Stimulated activated CD8-positive, alpha-beta memory T cell treated with anti-CD3 and anti-CD28 coated beads, Interleukin-4, amount 100 ng/mL, for 48 hours (primary cell): ENCODE results near the gene PSMD12.
"Not testable (repeated sequence)": the region's sequence is repeated elsewhere in the genome, so short reads cannot be mapped to it uniquely, and the experiment has no call there.

Source experiments
- DNase-seq: peaks from one replicate; pipeline ENCODE4 v3.0.0-alpha.2; 2020

PSMD12 gene

DNA sequence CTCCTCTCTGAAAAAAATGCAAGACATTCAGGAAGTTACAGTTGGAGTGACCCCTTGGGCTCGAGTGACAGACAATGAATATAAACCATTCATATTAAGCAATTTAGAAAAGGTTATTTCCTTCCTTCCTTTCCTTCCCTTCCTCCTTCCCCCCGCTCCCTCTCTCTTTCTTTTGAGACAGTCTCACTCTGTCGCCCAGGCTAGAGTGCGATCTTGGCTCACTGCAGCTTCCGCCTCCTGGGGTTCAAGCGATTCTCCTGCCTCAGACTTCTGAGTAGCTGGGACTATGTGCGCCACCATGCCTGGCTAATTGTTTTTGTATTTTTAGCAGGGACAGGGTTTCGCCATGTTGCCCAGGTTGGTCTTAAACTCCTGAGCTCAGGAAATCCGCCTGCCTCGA lies 13.2 kb downstream of the PSMD12 start:
- DNase-seq, result no peak

DNA sequence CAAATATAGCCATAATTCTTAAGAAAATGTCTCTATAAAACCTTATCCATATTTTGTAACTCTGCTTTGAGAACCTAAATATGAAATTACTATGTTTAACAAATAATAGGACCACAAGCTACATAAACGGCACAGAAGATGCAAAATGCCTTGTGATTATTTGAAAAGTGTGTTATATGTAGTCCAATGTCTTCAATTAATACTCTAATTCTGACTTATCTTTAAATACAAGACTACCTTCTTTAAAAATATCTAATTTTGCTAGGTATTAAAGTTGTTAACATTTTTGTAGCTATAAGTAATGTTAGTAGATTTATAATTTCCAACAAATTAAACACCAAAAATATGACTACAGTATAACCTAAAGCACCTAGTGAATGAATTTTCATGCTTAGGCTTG lies 17.0 kb downstream of the PSMD12 start:
- no peak for DNase-seq

DNA sequence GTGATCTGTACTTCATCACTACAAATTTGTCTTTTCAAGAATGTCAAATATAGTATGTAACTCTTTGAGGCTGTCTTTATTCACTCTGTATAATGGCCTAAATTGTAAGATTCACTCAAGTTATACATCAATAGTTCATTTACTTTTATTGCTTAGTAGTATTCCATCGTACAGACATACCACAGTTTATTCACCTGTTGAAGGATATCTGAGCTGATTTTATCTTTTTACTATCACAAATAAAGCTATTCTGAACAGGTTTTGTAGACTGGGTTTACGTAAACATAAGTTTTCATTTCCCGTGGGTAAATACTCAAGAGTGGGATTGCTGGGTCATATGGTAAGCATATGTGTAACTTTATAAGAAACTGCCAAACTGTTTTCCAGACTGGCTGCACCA lies 18.6 kb downstream of the PSMD12 start:
- DNase-seq, result no peak

DNA sequence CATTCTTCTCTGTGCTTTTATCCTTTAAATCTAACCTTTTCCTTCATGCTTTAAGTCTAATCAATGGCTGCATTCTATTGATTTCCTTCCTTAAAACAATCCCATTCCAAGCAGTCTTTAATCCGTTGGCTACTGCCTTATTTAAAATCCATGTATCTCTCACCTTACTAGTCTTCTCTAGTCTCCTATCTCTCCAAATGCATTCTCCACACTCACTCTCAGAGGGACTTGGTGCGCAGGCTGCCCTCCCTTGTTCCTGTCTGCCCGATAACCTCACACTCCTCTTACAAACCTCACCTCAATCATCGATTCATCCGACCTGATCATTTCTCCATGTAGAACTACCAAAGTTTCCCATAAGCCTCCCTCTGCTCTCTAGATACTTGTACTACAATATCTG lies 23.1 kb downstream of the PSMD12 start:
- no peak for DNase-seq

DNA sequence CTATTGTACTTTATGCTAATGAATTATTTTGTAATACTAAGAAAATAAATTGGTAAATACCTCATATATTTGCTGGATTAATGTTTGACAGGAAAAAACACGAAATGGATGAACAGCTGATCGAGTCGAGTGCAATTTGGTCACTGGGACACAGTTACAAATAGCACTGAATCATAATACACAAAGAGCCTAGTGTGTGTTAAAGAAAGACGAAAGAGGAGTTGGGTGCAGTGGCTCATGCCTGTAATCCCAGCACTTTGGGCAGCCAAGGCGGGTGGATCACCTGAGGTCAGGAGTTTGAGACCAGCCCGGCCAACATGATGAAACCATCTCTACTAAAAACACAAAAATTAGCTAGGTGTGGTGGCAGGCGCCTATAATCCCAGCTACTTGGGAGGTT lies 28.0 kb downstream of the PSMD12 start:
- DNase-seq, result not testable (repeated sequence)

DNA sequence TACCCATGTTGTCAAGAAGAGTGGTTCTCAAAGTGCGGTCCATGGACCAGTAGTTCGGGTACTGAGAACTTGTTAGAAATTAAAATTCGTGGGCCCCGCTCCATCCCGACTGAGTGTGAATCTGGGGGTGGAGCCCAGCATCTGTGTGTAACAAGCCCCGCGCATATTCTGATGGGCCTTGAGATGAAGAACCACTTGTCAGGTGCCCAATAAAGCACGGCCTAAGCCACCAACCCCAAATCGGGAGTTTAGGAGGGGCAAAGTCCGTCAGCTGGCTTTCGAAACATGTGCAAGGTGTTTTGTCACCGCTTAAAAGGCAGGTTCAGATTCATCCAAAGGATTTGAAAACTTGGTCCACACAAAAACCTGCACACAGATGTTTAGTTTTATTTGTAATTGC lies 29.5 kb downstream of the PSMD12 start:
- no peak for DNase-seq

DNA sequence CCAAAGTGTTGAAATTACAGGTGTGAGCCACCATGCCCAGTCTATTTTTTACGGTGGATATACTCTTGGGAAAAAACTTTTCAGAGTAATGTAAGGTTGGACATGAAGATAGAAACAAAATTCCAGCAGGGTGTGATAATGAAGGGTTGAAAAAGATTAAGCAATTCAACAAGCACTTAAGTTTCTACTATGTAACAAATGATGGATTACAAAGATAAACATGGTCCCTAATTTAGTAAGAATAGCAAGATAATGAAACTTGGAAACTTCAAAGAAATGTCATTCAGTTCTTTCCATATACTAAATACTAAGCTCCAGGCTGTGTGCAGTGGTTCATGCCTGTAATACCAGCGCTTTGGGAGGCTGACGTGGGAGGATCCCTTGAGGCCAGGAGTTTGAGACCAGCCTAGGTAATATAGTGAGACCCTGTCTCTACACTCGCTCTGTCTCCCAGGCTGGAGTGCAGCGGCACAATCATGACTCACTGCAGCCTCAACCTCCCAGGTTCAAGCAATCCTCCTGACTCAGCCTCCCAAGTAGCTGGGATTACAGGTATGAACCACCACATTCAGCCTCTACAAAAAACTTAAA lies 31.0 kb downstream of the PSMD12 start:
- DNase-seq, result no peak

DNA sequence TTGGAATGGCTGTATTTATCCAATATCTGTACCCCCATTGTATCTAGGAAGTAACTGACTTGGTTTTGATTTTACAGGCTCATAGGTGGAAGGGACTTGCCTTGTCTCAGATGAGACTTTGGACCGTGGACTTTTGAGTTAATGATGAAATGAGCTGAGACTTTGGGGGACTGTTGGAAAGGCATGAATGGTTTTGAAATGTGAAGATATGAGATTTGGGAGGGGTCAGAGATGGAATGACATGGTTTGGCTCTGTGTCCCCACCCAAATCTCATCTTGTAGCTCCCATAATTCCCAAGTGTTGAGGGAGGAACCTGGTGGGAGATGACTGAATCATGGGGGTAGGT lies 34.2 kb downstream of the PSMD12 start:
- DNase-seq, result not testable (repeated sequence)

DNA sequence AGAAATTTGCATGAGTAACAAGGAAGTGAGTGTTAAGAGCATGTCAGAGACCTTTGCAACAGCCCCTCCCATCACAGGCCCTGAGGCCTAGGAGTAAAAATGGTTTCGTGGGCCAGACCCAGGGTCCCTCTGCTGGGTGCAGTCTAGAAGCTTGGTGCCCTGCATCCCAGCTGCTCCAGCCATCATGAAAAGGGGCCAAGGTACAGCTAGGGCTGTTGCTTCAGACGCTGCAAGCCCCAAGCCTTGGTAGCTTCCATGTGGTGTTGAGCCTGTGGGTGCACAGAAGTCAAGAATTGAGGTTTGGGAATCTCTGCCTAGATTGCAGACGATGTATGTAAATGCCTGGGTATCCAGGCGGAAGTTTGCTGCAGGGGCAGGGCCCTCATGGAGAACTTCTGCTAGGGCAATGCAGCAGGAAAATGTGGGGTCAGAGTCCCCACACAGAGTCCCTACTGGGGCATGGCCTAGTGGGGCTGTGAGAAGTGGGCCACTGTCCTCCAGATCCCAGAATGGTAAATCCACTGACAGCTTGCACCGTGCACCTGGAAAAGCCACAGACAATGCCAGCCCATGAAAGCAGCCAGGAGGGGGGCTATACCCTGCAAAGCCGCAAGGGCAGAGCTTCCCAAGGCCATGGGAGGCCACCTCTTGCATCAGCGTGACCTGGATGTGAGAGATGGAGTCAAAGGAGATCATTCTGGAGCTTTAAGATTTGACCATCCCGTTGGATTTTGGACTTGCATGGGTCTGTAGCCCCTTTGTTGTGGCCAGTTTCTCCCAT lies 34.8 kb downstream of the PSMD12 start:
- not testable (repeated sequence) for DNase-seq

DNA sequence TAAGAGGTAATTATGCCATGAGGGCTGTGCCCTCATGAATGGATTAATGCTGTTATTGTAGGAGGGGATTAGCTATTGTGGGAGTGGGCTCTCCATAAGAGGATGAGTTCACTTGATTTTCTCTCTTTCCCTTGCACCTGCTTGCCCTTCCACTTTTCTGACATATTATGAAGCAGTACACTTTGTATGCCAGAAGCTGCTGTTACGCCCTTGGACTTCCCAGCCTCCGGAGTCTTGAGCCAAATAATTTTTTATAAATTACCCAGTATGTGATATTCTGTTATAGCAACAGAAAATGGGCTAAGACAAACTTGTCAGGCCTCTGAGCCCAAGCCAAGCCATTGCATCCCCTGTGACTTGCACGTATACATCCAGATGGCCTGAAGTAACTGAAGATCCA lies 38.4 kb downstream of the PSMD12 start:
- no peak for DNase-seq

DNA sequence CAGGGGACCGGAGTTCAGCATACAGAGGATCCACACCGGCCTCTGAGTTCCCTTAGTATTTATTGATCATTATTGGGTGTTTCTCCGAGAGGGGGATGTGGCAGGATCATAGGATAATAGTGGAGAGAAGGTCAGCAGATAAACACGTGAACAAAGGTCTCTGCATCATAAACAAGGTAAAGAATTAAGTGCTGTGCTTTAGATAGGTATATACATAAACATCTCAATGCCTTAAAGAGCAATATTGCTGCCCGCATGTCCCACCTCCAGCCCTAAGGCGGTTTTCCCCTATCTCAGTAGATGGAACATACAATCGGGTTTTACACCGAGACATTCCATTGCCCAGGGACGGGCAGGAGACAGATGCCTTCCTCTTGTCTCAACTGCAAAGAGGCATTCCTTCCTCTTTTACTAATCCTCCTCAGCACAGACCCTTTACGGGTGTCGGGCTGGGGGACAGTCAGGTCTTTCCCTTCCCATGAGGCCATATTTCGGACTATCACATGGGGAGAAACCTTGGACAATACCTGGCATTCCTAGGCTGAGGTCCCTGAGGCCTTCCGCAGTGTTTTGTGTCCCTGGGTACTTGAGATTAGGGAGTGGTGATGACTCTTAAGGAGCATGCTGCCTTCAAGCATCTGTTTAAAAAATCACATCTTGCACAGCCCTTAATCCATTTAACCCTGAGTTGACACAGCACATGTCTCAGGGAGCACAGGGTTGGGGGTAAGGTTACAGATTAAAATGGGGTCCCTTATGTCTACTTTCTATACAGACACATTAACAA lies 39.2 kb downstream of the PSMD12 start:
- DNase-seq, result not testable (repeated sequence)

DNA sequence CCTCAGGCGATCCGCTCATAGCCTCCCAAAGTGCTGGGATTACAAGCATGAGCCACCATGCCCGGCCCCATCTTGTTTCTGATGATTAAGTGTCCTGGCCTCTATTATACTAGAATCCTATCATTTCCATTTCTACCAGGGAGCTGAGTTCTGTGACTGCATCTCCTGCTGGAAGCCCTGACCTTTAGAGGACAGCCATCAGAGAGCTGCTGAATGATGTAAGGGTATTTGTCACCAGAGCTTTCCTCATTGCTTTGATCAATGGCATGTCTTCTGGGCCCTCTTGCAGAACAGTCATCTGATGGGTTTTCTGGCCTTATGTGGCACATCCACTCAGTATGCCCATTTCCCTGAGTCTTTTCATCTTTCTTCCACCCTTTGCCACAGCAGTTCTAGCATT lies 39.9 kb downstream of the PSMD12 start:
- no peak for DNase-seq

DNA sequence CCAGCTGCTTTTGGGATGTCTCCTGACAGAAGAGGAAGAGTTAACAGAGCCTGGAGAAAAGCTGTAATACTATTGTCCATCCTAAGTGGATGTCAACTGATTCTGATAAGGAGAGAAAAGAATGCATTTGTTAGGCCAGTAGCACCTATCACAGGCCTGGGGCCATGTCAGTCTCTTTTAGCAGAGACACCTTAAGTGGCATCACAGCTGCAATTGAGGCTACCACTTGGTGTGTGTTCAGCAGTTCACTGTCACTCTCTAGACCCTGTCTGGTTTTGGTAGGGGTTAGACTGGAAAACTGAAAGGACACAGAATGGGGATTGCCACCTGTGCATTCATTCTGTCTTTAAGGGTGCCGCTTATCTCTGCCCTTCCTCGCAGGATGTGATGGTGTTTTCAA lies 42.0 kb downstream of the PSMD12 start:
- no peak for DNase-seq

DNA sequence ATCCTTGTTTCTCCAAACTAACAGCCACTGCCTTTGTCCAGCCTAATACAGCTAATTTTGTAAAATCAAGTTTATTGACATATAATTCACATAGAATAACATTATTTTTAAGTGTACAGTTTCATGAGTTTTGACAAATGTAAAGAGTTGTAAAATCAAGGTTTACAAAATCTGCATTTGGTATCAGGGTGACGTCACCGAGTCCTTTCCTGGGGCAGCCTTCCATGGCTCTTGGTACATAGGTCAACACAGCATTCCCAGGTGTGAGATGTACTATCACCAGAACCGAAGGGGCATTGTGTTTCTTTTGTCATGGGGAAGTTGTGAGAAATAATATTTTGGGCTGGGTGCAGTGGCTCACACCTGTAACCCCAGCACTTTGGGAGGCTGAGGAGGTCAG lies 42.9 kb downstream of the PSMD12 start:
- DNase-seq, result no peak

DNA sequence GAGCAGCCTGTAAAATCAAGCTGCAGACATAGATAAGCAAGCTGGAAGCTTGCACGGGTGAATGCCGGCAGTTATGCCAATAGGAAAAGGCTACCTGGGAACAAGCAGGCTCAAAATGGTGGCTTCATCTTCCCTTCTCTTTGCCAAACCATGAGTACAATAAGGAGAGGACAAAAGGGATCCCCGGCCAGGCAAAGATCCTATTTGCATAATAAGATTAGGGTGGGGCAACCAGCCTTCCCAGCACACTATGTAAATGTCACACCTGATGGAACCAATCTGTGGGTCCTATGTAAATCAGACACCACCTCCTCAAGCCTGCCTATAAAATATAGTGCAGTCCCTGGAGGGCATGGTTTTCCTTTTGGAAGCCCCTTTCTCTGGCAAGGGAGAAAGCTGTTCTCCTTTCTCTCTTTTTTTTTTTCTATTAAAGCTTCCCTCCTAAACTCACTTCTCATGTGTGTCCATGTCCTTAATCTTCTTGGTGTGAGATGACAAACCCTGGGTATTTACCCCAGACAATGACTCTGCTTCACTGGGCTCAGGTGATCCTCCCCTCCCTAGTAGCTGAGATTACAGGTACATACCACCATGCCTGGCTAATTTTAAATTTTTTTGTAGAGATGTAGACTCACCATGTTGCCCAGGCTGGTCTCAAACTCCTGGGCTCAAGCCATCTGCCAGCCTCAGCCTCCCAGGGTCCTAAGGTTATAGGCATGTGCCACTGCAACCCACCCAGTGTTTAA lies 44.2 kb downstream of the PSMD12 start:
- DNase-seq, result no peak

DNA sequence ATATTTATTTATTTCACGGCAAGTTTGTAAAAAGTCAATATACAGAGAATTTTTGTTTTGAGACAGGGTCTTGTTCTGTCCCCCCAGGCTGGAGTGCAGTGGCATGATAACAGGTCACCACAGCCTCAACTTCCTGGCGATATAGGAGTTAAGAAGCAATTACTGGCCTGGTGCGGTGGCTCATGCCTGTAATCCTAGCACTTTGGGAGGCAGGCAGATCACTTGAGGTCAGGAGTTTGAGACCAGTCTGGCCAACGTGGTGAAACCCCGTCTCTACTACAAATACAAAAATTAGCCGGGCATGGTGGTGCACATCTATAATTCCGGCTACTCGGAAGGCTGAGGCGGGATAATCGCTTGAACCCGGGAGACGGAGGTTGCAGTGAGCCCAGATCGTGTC lies 44.9 kb downstream of the PSMD12 start:
- DNase-seq, result not testable (repeated sequence)

DNA sequence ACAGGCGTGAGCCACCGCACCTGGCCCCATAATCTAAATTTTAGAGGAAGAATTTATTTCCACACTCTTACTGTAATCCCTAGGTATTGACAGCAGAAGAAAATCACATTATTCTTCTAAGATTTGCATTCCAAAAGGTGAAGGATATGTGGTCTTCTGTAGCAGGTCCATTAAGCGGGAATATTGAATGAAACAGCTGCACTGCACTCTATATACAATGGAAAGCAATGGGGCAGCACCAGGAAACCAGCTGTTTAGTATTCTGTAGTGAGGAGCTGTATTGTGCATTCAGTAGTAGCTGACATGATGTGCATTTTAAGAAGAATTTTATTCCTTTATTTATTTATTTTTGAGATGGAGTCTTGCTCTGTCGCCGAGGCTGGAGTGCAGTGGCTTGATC lies 49.6 kb downstream of the PSMD12 start:
- no peak for DNase-seq

DNA sequence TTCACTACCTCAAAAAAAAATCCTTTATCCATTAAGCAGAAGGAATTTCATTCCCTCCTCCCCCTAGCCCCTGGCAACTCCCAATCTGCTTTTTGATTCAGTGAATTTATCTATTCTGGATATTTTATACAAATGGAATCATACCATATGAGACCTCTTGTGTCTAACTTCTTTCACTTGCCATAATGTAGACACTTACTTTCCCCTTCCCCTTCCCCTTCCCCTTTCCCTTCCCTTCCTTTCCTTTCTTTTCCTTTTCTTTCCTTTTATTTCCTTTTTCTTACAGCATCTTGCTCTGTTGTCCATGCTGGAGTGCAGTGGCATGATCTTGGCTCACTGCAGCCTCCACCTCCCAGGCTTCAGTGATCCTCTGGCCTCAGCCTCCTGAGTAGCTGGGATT lies 50.5 kb downstream of the PSMD12 start:
- no peak for DNase-seq

DNA sequence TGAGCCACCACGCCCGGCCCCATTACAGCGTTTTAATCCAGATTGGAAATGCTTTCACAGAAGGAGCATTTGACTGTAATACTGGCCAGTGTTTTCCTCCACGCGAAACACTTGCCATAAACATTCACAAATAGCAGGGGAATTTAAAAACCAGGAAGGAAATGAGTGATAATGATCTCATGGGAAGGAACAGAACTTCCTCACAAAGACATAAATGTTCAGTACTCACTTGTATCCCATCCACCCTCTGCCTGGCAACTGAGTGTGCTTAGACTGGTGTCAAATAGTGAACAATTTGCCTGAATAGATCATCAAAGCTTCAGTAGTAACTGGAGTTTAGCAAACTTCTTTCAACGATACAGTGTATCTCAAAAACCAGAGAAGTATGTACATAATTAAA lies 54.1 kb downstream of the PSMD12 start:
- DNase-seq, result no peak

DNA sequence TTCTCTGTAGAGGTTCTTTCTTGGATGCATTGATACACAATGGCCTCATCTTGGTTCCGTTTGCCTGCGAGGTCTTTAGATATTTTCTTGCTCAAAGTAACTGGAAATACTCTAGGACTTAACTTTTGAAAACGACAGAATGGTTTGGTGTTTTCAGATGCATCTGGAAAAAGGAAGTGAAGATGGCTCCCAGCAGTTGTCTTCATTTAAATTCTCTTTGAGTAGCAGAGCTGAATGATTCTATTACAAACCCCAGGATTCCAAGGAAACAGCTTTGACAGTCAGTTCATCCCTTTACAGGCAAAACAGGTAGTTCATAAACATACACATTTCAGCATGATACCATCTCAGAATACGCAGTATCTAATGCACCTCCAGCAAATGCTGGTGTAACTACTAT lies 54.8 kb downstream of the PSMD12 start:
- DNase-seq, result no peak

DNA sequence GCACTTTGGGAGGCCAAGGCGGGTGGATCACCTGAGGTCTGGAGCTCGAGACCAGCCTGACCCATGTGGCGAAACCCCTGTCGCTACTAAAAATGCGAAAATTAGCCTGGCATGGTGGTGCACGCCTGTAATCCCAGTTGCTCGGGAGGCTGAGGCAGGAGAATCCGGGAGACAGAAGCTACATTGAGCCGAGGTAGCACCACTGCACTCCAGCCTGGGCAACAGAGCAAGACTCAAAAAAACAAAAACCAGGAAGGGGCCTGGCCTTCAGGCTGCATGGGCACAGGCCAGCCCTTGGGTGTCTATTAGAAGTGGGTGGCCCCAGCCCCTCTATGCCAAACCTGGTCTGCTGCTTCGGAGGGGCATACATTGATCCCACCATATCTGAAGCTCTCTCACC lies 56.0 kb downstream of the PSMD12 start:
- no peak for DNase-seq

DNA sequence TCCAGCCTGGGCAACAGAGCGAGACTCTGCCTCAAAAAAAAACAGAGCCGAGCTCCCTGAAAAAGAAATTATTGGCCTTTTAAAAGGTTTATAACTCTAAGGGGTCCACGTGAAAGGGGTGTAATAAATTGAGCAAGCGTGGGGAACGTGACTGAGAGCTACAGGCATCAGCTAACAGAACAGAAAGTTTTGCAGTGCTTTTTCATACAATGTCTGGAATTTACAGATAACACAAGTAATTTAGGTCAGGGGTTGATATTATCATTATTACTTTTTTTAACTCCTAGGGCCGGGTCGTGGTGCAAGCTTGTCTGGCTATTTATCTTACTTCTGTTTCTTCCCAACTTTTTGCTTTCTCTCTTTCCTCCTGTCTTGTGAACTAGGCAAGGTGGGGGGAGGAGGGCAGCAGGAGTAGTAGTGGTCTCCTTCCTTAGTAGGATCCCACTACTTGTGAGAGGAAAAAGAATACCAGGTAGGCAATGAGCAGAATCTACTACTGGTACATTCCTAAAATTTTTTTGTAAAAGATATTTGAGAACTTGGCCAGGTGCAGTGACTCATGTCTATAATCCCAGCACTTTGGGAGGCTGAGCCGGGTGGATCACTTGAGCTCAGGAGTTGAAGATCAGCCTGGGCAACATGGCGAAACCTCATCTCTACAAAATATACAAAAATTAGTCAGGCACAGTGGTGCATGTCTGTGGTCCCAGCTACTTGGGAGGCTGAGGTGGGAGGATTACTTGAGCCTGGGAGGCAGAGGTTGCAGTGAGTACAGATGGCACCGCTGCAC lies 60.7 kb downstream of the PSMD12 start:
- DNase-seq, result not testable (repeated sequence)
